Endothelial cell of umbilical vein (primary cell): ENCODE measurements around the gene FAAP100. TPM values are rescaled to one million over a fixed set of nuclear protein-coding genes. Genes with fewer than 3 reads are reported as not detected.
A peak's percentile ranks its signal among the peaks of the same experiment; 100 is the strongest.

Experiments used
- BruUV-seq: library from RNA; stranded (reverse); fragments of 400-500 nt; replicated peaks from 2 replicates; lab custom pipeline; 2021; lab: Mats Ljungman, UMichigan
- CTCF ChIA-PET: fragments of 300-600, 350-600 bp; sonication (Branson Sonifier 250); formaldehyde crosslinking; loops from one replicate; lab custom pipeline; 2021; ENCODE audit warnings: antibody characterized with exemption, inconsistent platforms; lab: Charles Lee
- POLR2A ChIA-PET: fragments of 300-600, 350-600 bp; sonication (Branson Sonifier 250); formaldehyde crosslinking; loops from one replicate; lab custom pipeline; 2021; ENCODE audit warnings: antibody characterized with exemption, inconsistent platforms; lab: Charles Lee
- DNase-seq: peaks from one replicate; pipeline ENCODE4 v3.0.0-alpha.2; 2011; ENCODE audit warnings: low read depth, low spot score
- FAIRE-seq: peaks from 2 replicates; lab custom pipeline; 2011; peaks lifted over from hg19 to GRCh38; lab: Jason Lieb, UNC
- H2AFZ ChIP-seq: 2 replicates; pipeline ENCODE4 v1.6.0; 2012; ENCODE audit warnings: low read depth, low read length, control low read depth, inconsistent platforms
- H3K27ac ChIP-seq: 2 replicates; pipeline ENCODE4 v1.5.1; 2011; ENCODE audit warnings: low read depth, mild to moderate bottlenecking, control low read depth, low read length, moderate library complexity; ENCODE audit not compliant: insufficient read depth
- H3K27me3 ChIP-seq, 2 experiments: 2 replicates each; pipeline versions ENCODE4 v1.6.0 to v1.6.1; 2011; ENCODE audit warnings: low read length in 2 of 2, mixed read lengths in 1 of 2; ENCODE audit not compliant: control insufficient read depth in 2 of 2, insufficient read depth in 2 of 2
- H3K36me3 ChIP-seq, 2 experiments: 2 replicates in 1 of 2; 3 replicates in 1 of 2; pipeline ENCODE4 v1.5.1; 2011; ENCODE audit warnings: low read length in 2 of 2, mild to moderate bottlenecking in 1 of 2, moderate library complexity in 1 of 2; ENCODE audit not compliant: control insufficient read depth in 2 of 2, insufficient read depth in 2 of 2; ENCODE audit errors: extremely low read depth in 1 of 2
- H3K4me1 ChIP-seq: 3 replicates; pipeline ENCODE4 v1.5.1; 2011; ENCODE audit warnings: mild to moderate bottlenecking, low read length; ENCODE audit not compliant: control insufficient read depth, insufficient read depth; ENCODE audit errors: extremely low read depth
- H3K4me2 ChIP-seq: 2 replicates; pipeline ENCODE4 v1.6.1; 2011; ENCODE audit warnings: low read length, control low read depth, mixed read lengths; ENCODE audit not compliant: insufficient read depth
- H3K4me3 ChIP-seq, 3 experiments: fragments of 200-600 bp in 1 of 3; sonication (generic), shearing (Covaris generic) in 1 of 3; replicated peaks in 1 of 3; 2 replicates each; pipeline ENCODE4 v1.5.1; 2011 to 2016; ENCODE audit warnings: control low read depth in 3 of 3, low read length in 3 of 3, mild to moderate bottlenecking in 2 of 3, inconsistent platforms in 1 of 3, low read depth in 1 of 3, moderate library complexity in 1 of 3; ENCODE audit not compliant: insufficient read depth in 1 of 3
- H3K79me2 ChIP-seq: 2 replicates; pipeline ENCODE4 v1.6.0; 2012; ENCODE audit warnings: low read length, inconsistent platforms; ENCODE audit not compliant: control insufficient read depth, insufficient read depth
- H3K9ac ChIP-seq: replicated peaks from 2 replicates; pipeline ENCODE3; 2011; ENCODE audit warnings: low read length, control low read depth; ENCODE audit not compliant: insufficient read depth; ENCODE audit errors: extremely low read depth
- H3K9me1 ChIP-seq: replicated peaks from 3 replicates; pipeline ENCODE4 v1.6.0; 2011; ENCODE audit warnings: mild to moderate bottlenecking, low read length; ENCODE audit not compliant: control insufficient read depth, insufficient read depth; ENCODE audit errors: extremely low read depth
- H3K9me3 ChIP-seq: replicated peaks from 2 replicates; pipeline ENCODE4 v1.5.1; 2012; ENCODE audit warnings: low read length, inconsistent platforms; ENCODE audit not compliant: control insufficient read depth, insufficient read depth
- H4K20me1 ChIP-seq: replicated peaks from 2 replicates; pipeline ENCODE3; 2011; ENCODE audit warnings: mild to moderate bottlenecking, low read length; ENCODE audit not compliant: control insufficient read depth, insufficient read depth; ENCODE audit errors: extremely low read depth
- CTCF ChIP-seq, 2 donors: IDR thresholded peaks; 1 replicate in 1 of 2; 2 replicates in 1 of 2; pipeline ENCODE4 v1.5.1; 2011; ENCODE audit warnings: low read length in 2 of 2, mild to moderate bottlenecking in 2 of 2, moderate library complexity in 2 of 2, control low read depth in 1 of 2, inconsistent platforms in 1 of 2, low read depth in 1 of 2; ENCODE audit not compliant: insufficient read depth in 1 of 2; ENCODE audit errors: extremely low read depth in 1 of 2
- EZH2 ChIP-seq: IDR thresholded peaks from 2 replicates; pipeline ENCODE4 v1.6.1; 2012; ENCODE audit warnings: borderline replicate concordance, low read depth, mild to moderate bottlenecking, moderate library complexity, low read length, inconsistent platforms; ENCODE audit not compliant: severe bottlenecking
- FOS ChIP-seq: IDR thresholded peaks from 2 replicates; pipeline ENCODE4 v1.6.1; 2011; ENCODE audit warnings: mild to moderate bottlenecking, low read length, moderate library complexity, borderline replicate concordance; ENCODE audit not compliant: insufficient read depth
- GATA2 ChIP-seq: IDR thresholded peaks from 2 replicates; pipeline ENCODE4 v1.7.0; 2011; ENCODE audit warnings: low read depth, mild to moderate bottlenecking, moderate library complexity, mixed read lengths, low read length; ENCODE audit not compliant: insufficient read length, insufficient read depth
- JUN ChIP-seq: IDR thresholded peaks from 2 replicates; pipeline ENCODE4 v1.6.1; 2011; ENCODE audit warnings: borderline replicate concordance, low read depth; ENCODE audit not compliant: insufficient read length, insufficient read depth
- MYC ChIP-seq: IDR thresholded peaks from one replicate; pipeline ENCODE4 v1.6.1; 2011; ENCODE audit warnings: mild to moderate bottlenecking, low read depth, low read length
- POLR2A ChIP-seq: IDR thresholded peaks from 2 replicates; pipeline ENCODE4 v1.6.1; 2012; ENCODE audit warnings: low read depth, mild to moderate bottlenecking, control low read depth, low read length
- dilution Hi-C: fragments of 300-500 bp; cut with MboI; formaldehyde crosslinking; loops from one replicate; pipeline ENCODE4 v1.15.0; 2019; ENCODE audit warnings: low sequenced_read_pairs; ENCODE audit not compliant: extremely low pct_ligation_motif_present
- intact Hi-C: fragments of 100-400 bp; cut with micrococcal nuclease; formaldehyde crosslinking; loops from one replicate; pipeline ENCODE4 v1.10.0; 2022
- polyA plus RNA-seq, 4 experiments: library from polyadenylated mRNA; depleted of rRNA in 3 of 4; stranded (reverse) in 3 of 4; unstranded in 1 of 4; fragments of >200 nt; gene quantifications; 2 replicates each; pipeline versions ENCODE4 v1.2.1 to v1.2.3, GENCODE V29; 2011 to 2012; ENCODE audit warnings: missing spikeins in 1 of 4
- total RNA-seq: library from RNA; stranded (reverse); gene quantifications from 2 replicates; pipeline ENCODE4 v1.2.3, GENCODE V29; 2021

Gene FAAP100
- total and polyA plus RNA-seq, 2 donors (not counting 3 experiments of a cell fraction or from before 2014, with no cell fraction given) = 35.4 to 54.3 TPM

GRCh38 chr17:81567191-81567590 is 15.0 kb upstream of the FAAP100 start:
- peak overlapping the region in 1 of 3 experiments; percentile 20 for H3K4me3 ChIP-seq
- TF ChIP-seq POLR2A (no peak), GATA2 (no peak), FOS (no peak), MYC (no peak), EZH2 (no peak), CTCF (IDR thresholded peaks at IDR 0.05; ENCODE audit: extremely low read depth in 1 of 2, insufficient read depth in 1 of 2, low read depth in 1 of 2, low read length in 2 of 2) (no peak), JUN (no peak)
- no peaks in the 10 kb centered on the region for H3K9me1 ChIP-seq
- peaks cover 56% of the 10 kb centered on the region for H3K4me1 ChIP-seq
- H3K4me2 ChIP-seq = peak overlapping the region; percentile 84
- peaks cover 28 to 30% of the 10 kb centered on the region in 2 experiments for H3K36me3 ChIP-seq
- H2AFZ ChIP-seq = no peak overlapping the region
- peaks cover 20% of the 10 kb centered on the region for H3K79me2 ChIP-seq
- H3K9ac ChIP-seq = peak overlapping the region; percentile 64
- no peaks in the 10 kb centered on the region for H3K9me3 ChIP-seq
- dilution Hi-C loops = no loop called here
- BruUV-seq = no TSS peak
- no peaks in the 10 kb centered on the region for H3K27me3 ChIP-seq
- no peaks in the 10 kb centered on the region for H4K20me1 ChIP-seq
- POLR2A ChIA-PET = interaction anchor here (1.0 to 1.4 kb wide), 8 partner anchors 9 to 56 kb away, joined by 3 to 5 read pairs (median 4); no protein-coding TSS in a partner anchor
- FAIRE-seq = no peak
- CTCF ChIA-PET = interaction anchor here (0.8 to 2.6 kb wide), 10 partner anchors 10 to 222 kb away, joined by 3 to 23 read pairs (median 8); partner anchors contain the start of gene FAAP100
- intact Hi-C loops = loop anchor here (2.0 to 5.0 kb wide), 3 partner anchors 18 to 54 kb away; partner anchors contain the start of gene ACTG1
- peak overlapping the region; percentile 96 for H3K27ac ChIP-seq
- DNase-seq = no peak
